Stimulated activated memory B cell treated with anti-CD40 and anti-IgM and Interleukin-4, amounts not matched to agents 10 μg/mL and 1 μg/mL and 100 μg/mL, for 72 hours (primary cell): ENCODE data around the gene IQCH.

ENCODE experiments used
- ATAC-seq: fragments of 150-1000 bp; cut with Tn5 transposase; 2 replicates; pipeline ENCODE4 v1.10.0; 2021
- H3K27ac Mint-ChIP-seq: one replicate; pipeline ENCODE4 v1.8.0; 2022; ENCODE audit warnings: mild to moderate bottlenecking, mixed read lengths
- H3K27me3 Mint-ChIP-seq: one replicate; pipeline ENCODE4 v1.8.0; 2022; ENCODE audit warnings: mixed read lengths
- H3K36me3 Mint-ChIP-seq: one replicate; pipeline ENCODE4 v1.8.0; 2022; ENCODE audit warnings: mixed read lengths
- H3K4me1 Mint-ChIP-seq: one replicate; pipeline ENCODE4 v1.8.0; 2022; ENCODE audit warnings: mixed read lengths
- H3K4me3 Mint-ChIP-seq: one replicate; pipeline ENCODE4 v1.8.0; 2022; ENCODE audit warnings: mild to moderate bottlenecking, moderate library complexity, mixed read lengths
- H3K9me3 Mint-ChIP-seq: one replicate; pipeline ENCODE4 v1.8.0; 2022; ENCODE audit warnings: mixed read lengths

IQCH gene

GRCh38 chr15:67380921-67381320 is 126.3 kb downstream of the IQCH start:
- H3K4me1 Mint-ChIP-seq = no peaks in the 10 kb centered on the region
- H3K4me3 Mint-ChIP-seq = no peak overlapping the region
- no peak for ATAC-seq
- no peaks in the 10 kb centered on the region for H3K9me3 Mint-ChIP-seq
- H3K27ac Mint-ChIP-seq = no peak overlapping the region
- H3K27me3 Mint-ChIP-seq = peaks cover 13% of the 10 kb centered on the region
- H3K36me3 Mint-ChIP-seq = no peaks in the 10 kb centered on the region

GRCh38 chr15:67381416-67382045 is 126.9 kb downstream of the IQCH start:
- H3K4me3 Mint-ChIP-seq = no peak overlapping the region
- H3K27me3 Mint-ChIP-seq = peaks cover 13% of the 10 kb centered on the region
- H3K27ac Mint-ChIP-seq = no peak overlapping the region
- no peak for ATAC-seq
- H3K4me1 Mint-ChIP-seq = no peaks in the 10 kb centered on the region
- no peaks in the 10 kb centered on the region for H3K9me3 Mint-ChIP-seq
- no peaks in the 10 kb centered on the region for H3K36me3 Mint-ChIP-seq

- Mint-ChIP-seq H3K36me3 (no peaks in the 10 kb centered on the region), H3K27me3 (peaks cover 20% of the 10 kb centered on the region), H3K4me3 (no peak overlapping the region), H3K9me3 (no peaks in the 10 kb centered on the region), H3K4me1 (no peaks in the 10 kb centered on the region), H3K27ac (no peak overlapping the region)
- ATAC-seq = no peak
Observed at GRCh38 chr15:67382723-67383122, 128.1 kb downstream of the IQCH start.

- ATAC-seq = no peak
- Mint-ChIP-seq H3K4me1 (no peaks in the 10 kb centered on the region), H3K27me3 (peaks cover 18% of the 10 kb centered on the region), H3K36me3 (no peaks in the 10 kb centered on the region), H3K9me3 (no peaks in the 10 kb centered on the region), H3K27ac (no peak overlapping the region), H3K4me3 (no peak overlapping the region)
Observed at GRCh38 chr15:67383899-67384298, 129.3 kb downstream of the IQCH start.

- no peak for ATAC-seq
- Mint-ChIP-seq H3K4me3 (no peak overlapping the region), H3K27ac (no peak overlapping the region), H3K36me3 (no peaks in the 10 kb centered on the region), H3K4me1 (no peaks in the 10 kb centered on the region), H3K9me3 (no peaks in the 10 kb centered on the region), H3K27me3 (peaks cover 18% of the 10 kb centered on the region)
Observed at GRCh38 chr15:67384761-67385160, 130.2 kb downstream of the IQCH start.

GRCh38 chr15:67385971-67386370 is 131.4 kb downstream of the IQCH start:
- ATAC-seq = no peak
- H3K4me3 Mint-ChIP-seq = no peak overlapping the region
- H3K27me3 Mint-ChIP-seq = peaks cover 11% of the 10 kb centered on the region
- H3K9me3 Mint-ChIP-seq = no peaks in the 10 kb centered on the region
- H3K4me1 Mint-ChIP-seq = no peaks in the 10 kb centered on the region
- no peaks in the 10 kb centered on the region for H3K36me3 Mint-ChIP-seq
- H3K27ac Mint-ChIP-seq = no peak overlapping the region

- Mint-ChIP-seq H3K36me3 (no peaks in the 10 kb centered on the region), H3K27ac (no peak overlapping the region), H3K4me1 (no peaks in the 10 kb centered on the region), H3K4me3 (no peak overlapping the region), H3K27me3 (peaks cover 13% of the 10 kb centered on the region), H3K9me3 (no peaks in the 10 kb centered on the region)
- ATAC-seq = no peak
Observed at GRCh38 chr15:67386947-67387346, 132.4 kb downstream of the IQCH start.

GRCh38 chr15:67389975-67390374 is 135.4 kb downstream of the IQCH start:
- Mint-ChIP-seq H3K36me3 (no peaks in the 10 kb centered on the region), H3K4me1 (no peaks in the 10 kb centered on the region), H3K27me3 (peaks cover 23% of the 10 kb centered on the region), H3K4me3 (no peak overlapping the region), H3K27ac (no peak overlapping the region), H3K9me3 (no peaks in the 10 kb centered on the region)
- no peak for ATAC-seq

GRCh38 chr15:67394873-67395639 is 140.5 kb downstream of the IQCH start:
- H3K27me3 Mint-ChIP-seq = peaks cover 21% of the 10 kb centered on the region
- H3K36me3 Mint-ChIP-seq = no peaks in the 10 kb centered on the region
- no peak overlapping the region for H3K27ac Mint-ChIP-seq
- H3K4me3 Mint-ChIP-seq = no peak overlapping the region
- no peaks in the 10 kb centered on the region for H3K9me3 Mint-ChIP-seq
- H3K4me1 Mint-ChIP-seq = peaks cover 6% of the 10 kb centered on the region
- ATAC-seq = no peak

- Mint-ChIP-seq H3K4me1 (peaks cover 6% of the 10 kb centered on the region), H3K36me3 (no peaks in the 10 kb centered on the region), H3K27ac (no peak overlapping the region), H3K9me3 (no peaks in the 10 kb centered on the region), H3K27me3 (peaks cover 21% of the 10 kb centered on the region), H3K4me3 (no peak overlapping the region)
- no peak for ATAC-seq
Observed at GRCh38 chr15:67396114-67396513, 141.5 kb downstream of the IQCH start.

- Mint-ChIP-seq H3K4me1 (peaks cover 6% of the 10 kb centered on the region), H3K36me3 (no peaks in the 10 kb centered on the region), H3K27ac (no peak overlapping the region), H3K4me3 (no peak overlapping the region), H3K27me3 (peaks cover 16% of the 10 kb centered on the region), H3K9me3 (no peaks in the 10 kb centered on the region)
- ATAC-seq = no peak
Observed at GRCh38 chr15:67397139-67397538, 142.6 kb downstream of the IQCH start.

GRCh38 chr15:67399925-67400324 is 145.3 kb downstream of the IQCH start:
- peaks cover 9% of the 10 kb centered on the region for H3K27me3 Mint-ChIP-seq
- no peak overlapping the region for H3K27ac Mint-ChIP-seq
- no peak for ATAC-seq
- H3K9me3 Mint-ChIP-seq = no peaks in the 10 kb centered on the region
- H3K4me1 Mint-ChIP-seq = peaks cover 6% of the 10 kb centered on the region
- H3K4me3 Mint-ChIP-seq = no peak overlapping the region
- no peaks in the 10 kb centered on the region for H3K36me3 Mint-ChIP-seq

- no peaks in the 10 kb centered on the region for H3K36me3 Mint-ChIP-seq
- no peak for ATAC-seq
Observed at GRCh38 chr15:67400890-67401289, 146.3 kb downstream of the IQCH start.

GRCh38 chr15:67401336-67401735 is 146.8 kb downstream of the IQCH start:
- no peak overlapping the region for H3K27ac Mint-ChIP-seq
- ATAC-seq = no peak
- no peaks in the 10 kb centered on the region for H3K36me3 Mint-ChIP-seq
- no peaks in the 10 kb centered on the region for H3K9me3 Mint-ChIP-seq
- H3K27me3 Mint-ChIP-seq = peaks cover 1% of the 10 kb centered on the region
- H3K4me3 Mint-ChIP-seq = no peak overlapping the region
- H3K4me1 Mint-ChIP-seq = peaks cover under 1% of the 10 kb centered on the region

More at GRCh38 chr15:67400890-67401289, 146.3 kb downstream of the IQCH start:
- Mint-ChIP-seq H3K4me1 (peaks cover 5% of the 10 kb centered on the region), H3K27ac (no peak overlapping the region), H3K27me3 (peaks cover 6% of the 10 kb centered on the region), H3K9me3 (no peaks in the 10 kb centered on the region), H3K4me3 (no peak overlapping the region)

- no peak overlapping the region for H3K27ac Mint-ChIP-seq
- no peaks in the 10 kb centered on the region for H3K27me3 Mint-ChIP-seq
- H3K4me1 Mint-ChIP-seq = no peaks in the 10 kb centered on the region
- H3K4me3 Mint-ChIP-seq = no peak overlapping the region
- H3K36me3 Mint-ChIP-seq = no peaks in the 10 kb centered on the region
- no peaks in the 10 kb centered on the region for H3K9me3 Mint-ChIP-seq
- no peak for ATAC-seq
Observed at GRCh38 chr15:67403428-67404154, 149.0 kb downstream of the IQCH start.
